ENCODE results near the gene WASF2. TPM values are rescaled to one million over a fixed set of nuclear protein-coding genes. Genes with fewer than 3 reads are reported as not detected.

The WASF2 gene
- total RNA-seq, 1 donor from 2014 or later, result 35.0 TPM

- H3K4me1 ChIP-seq, result peaks cover 40% of the 10 kb centered on the region
- H2AFZ ChIP-seq (replicated peaks), result no peak overlapping the region
- no peak overlapping the region for H3K9ac ChIP-seq
- DNase-seq (ENCODE audit: low spot score), result no peak
- no peaks in the 10 kb centered on the region for H3K27me3 ChIP-seq
- no peak overlapping the region for H3K27ac ChIP-seq
- H4K20me1 ChIP-seq (ENCODE audit: low read depth), result no peaks in the 10 kb centered on the region
- Mint-ChIP-seq H3K4me1 (peaks cover 60% of the 10 kb centered on the region), H3K4me3 (no peak overlapping the region), H3K9me3 (no peaks in the 10 kb centered on the region), H3K27ac (peak overlapping the region; percentile 55), H3K36me3 (no peaks in the 10 kb centered on the region), H3K27me3 (ENCODE audit: insufficient read depth, low read depth) (peaks cover 10% of the 10 kb centered on the region)
- no peaks in the 10 kb centered on the region for H3K36me3 ChIP-seq
- TF ChIP-seq EZH2 (IDR thresholded peaks at IDR 0.05) (no peak), CTCF (IDR thresholded peaks at IDR 0.05) (no peak), EZH2phosphoT487 (IDR thresholded peaks at IDR 0.05) (no peak)
- H3K4me2 ChIP-seq, result no peak overlapping the region
- H3K79me2 ChIP-seq (ENCODE audit: low read depth), result no peaks in the 10 kb centered on the region
- no peak overlapping the region for H3K4me3 ChIP-seq
- H3K9me3 ChIP-seq (ENCODE audit: low read depth), result no peaks in the 10 kb centered on the region
- H3F3A ChIP-seq (ENCODE audit: low read depth), result peaks cover 24% of the 10 kb centered on the region
Measured at GRCh38 chr1:27517301-27517700, 27.3 kb upstream of the WASF2 start.

- Mint-ChIP-seq H3K27ac (peak overlapping the region; percentile 91), H3K4me3 (no peak overlapping the region)
- TF ChIP-seq CTCF (IDR thresholded peaks at IDR 0.05) (no peak), EZH2phosphoT487 (IDR thresholded peaks at IDR 0.05) (no peak), EZH2 (IDR thresholded peaks at IDR 0.05) (no peak)
Measured at GRCh38 chr1:27515626-27516025, 25.7 kb upstream of the WASF2 start.

GRCh38 chr1:27513958-27514357, 24.0 kb upstream of the WASF2 start:
- Histone ChIP-seq H3K27ac (no peak overlapping the region), H2AFZ (replicated peaks) (no peak overlapping the region), H3K4me1 (peaks cover 19% of the 10 kb centered on the region), H3K4me2 (no peak overlapping the region), H3K4me3 (no peak overlapping the region), H3K9me3 (ENCODE audit: low read depth) (no peaks in the 10 kb centered on the region), H3K79me2 (ENCODE audit: low read depth) (no peaks in the 10 kb centered on the region), H3K36me3 (no peaks in the 10 kb centered on the region), H3K27me3 (no peaks in the 10 kb centered on the region), H3K9ac (no peak overlapping the region), H4K20me1 (ENCODE audit: low read depth) (no peaks in the 10 kb centered on the region), H3F3A (ENCODE audit: low read depth) (peaks cover 9% of the 10 kb centered on the region)
- Mint-ChIP-seq H3K9me3 (no peaks in the 10 kb centered on the region), H3K4me1 (peaks cover 47% of the 10 kb centered on the region), H3K4me3 (no peak overlapping the region), H3K36me3 (no peaks in the 10 kb centered on the region), H3K27ac (peak overlapping the region; percentile 87), H3K27me3 (ENCODE audit: insufficient read depth, low read depth) (peaks cover 13% of the 10 kb centered on the region)
- TF ChIP-seq CTCF (IDR thresholded peaks at IDR 0.05) (no peak), EZH2phosphoT487 (IDR thresholded peaks at IDR 0.05) (no peak), EZH2 (IDR thresholded peaks at IDR 0.05) (no peak)
- DNase-seq (ENCODE audit: low spot score), result no peak

More at GRCh38 chr1:27515626-27516025, 25.7 kb upstream of the WASF2 start:
- Histone ChIP-seq H3K9ac (no peak overlapping the region), H3K79me2 (ENCODE audit: low read depth) (no peaks in the 10 kb centered on the region), H4K20me1 (ENCODE audit: low read depth) (no peaks in the 10 kb centered on the region), H3K36me3 (no peaks in the 10 kb centered on the region), H3K27ac (no peak overlapping the region), H3K27me3 (no peaks in the 10 kb centered on the region), H2AFZ (replicated peaks) (no peak overlapping the region), H3K9me3 (ENCODE audit: low read depth) (no peaks in the 10 kb centered on the region), H3F3A (ENCODE audit: low read depth) (peaks cover 20% of the 10 kb centered on the region), H3K4me1 (peaks cover 32% of the 10 kb centered on the region), H3K4me3 (no peak overlapping the region), H3K4me2 (no peak overlapping the region)
- no peaks in the 10 kb centered on the region for H3K36me3 Mint-ChIP-seq
- H3K27me3 Mint-ChIP-seq (ENCODE audit: insufficient read depth, low read depth), result peaks cover 13% of the 10 kb centered on the region
- no peaks in the 10 kb centered on the region for H3K9me3 Mint-ChIP-seq
- peaks cover 50% of the 10 kb centered on the region for H3K4me1 Mint-ChIP-seq
- no peak for DNase-seq (ENCODE audit: low spot score)

Data from neural progenitor cell (in vitro differentiated cells).